GM23338 (cell line): ENCODE data around the gene CCNF. TPM values are rescaled to one million over a fixed set of nuclear protein-coding genes. Genes with fewer than 3 reads are reported as not detected.

ENCODE experiments used
- ATAC-seq: fragments of 200-7000 bp; cut with Tn5 transposase; 3 replicates; pipeline ENCODE4 v1.9.1; 2020
- DNase-seq: peaks from one replicate; pipeline ENCODE4 v3.0.0-alpha.2; 2015; ENCODE audit warnings: low spot score
- H2AFZ ChIP-seq: fragments of 200-600 bp; sonication (generic); 2 replicates; pipeline ENCODE4 v1.8.0; 2016; ENCODE audit warnings: antibody characterized with exemption, mild to moderate bottlenecking, moderate library complexity
- H3F3A ChIP-seq: fragments of 200-600 bp; sonication (generic); replicated peaks from 2 replicates; pipeline ENCODE4 v1.8.0; 2017; ENCODE audit warnings: antibody characterized with exemption, mixed run types, low read depth
- H3K27ac ChIP-seq: fragments of 200-600 bp; sonication (generic); 2 replicates; pipeline ENCODE4 v1.6.1; 2016; ENCODE audit warnings: low read depth
- H3K27me3 ChIP-seq: fragments of 200-600 bp; sonication (generic); 2 replicates; pipeline ENCODE4 v1.8.0; 2016; ENCODE audit warnings: mild to moderate bottlenecking, mixed run types, moderate library complexity; ENCODE audit not compliant: insufficient read depth
- H3K36me3 ChIP-seq: fragments of 200-600 bp; sonication (generic); 2 replicates; pipeline ENCODE4 v1.8.0; 2016; ENCODE audit warnings: mild to moderate bottlenecking; ENCODE audit not compliant: insufficient read depth
- H3K4me1 ChIP-seq: fragments of 200-600 bp; sonication (generic); 2 replicates; pipeline ENCODE4 v1.8.0; 2016; ENCODE audit warnings: mild to moderate bottlenecking, moderate library complexity; ENCODE audit not compliant: insufficient read depth
- H3K4me2 ChIP-seq: fragments of 200-600 bp; sonication (generic); 2 replicates; pipeline ENCODE4 v1.7.1; 2017; ENCODE audit warnings: mixed run types
- H3K4me3 ChIP-seq: fragments of 200-600 bp; sonication (generic); 2 replicates; pipeline ENCODE4 v1.6.1; 2016; ENCODE audit warnings: mixed run types
- H3K79me2 ChIP-seq: fragments of 200-600 bp; sonication (generic); replicated peaks from 2 replicates; pipeline ENCODE4 v1.8.0; 2017; ENCODE audit warnings: mild to moderate bottlenecking; ENCODE audit not compliant: insufficient read depth
- H3K9me2 ChIP-seq: fragments of 200-600 bp; sonication (generic); 2 replicates; pipeline ENCODE4 v1.8.0; 2017; ENCODE audit not compliant: insufficient read depth
- H4K20me1 ChIP-seq: fragments of 200-600 bp; sonication (generic); replicated peaks from 2 replicates; pipeline ENCODE4 v1.8.0; 2017; ENCODE audit warnings: mild to moderate bottlenecking; ENCODE audit not compliant: insufficient read depth
- H3K27ac Mint-ChIP-seq: 2 replicates; pipeline ENCODE4 v1.8.0; 2020; ENCODE audit warnings: inconsistent platforms, mild to moderate bottlenecking, moderate library complexity, mixed read lengths
- H3K27me3 Mint-ChIP-seq: 3 replicates; pipeline ENCODE4 v1.8.0; 2022; ENCODE audit warnings: low read depth, mild to moderate bottlenecking, moderate library complexity, mixed read lengths, inconsistent platforms; ENCODE audit not compliant: insufficient read depth, poor library complexity
- H3K36me3 Mint-ChIP-seq: 3 replicates; pipeline ENCODE4 v1.8.0; 2021; ENCODE audit warnings: low read depth, mild to moderate bottlenecking, inconsistent platforms, moderate library complexity, mixed read lengths
- H3K4me1 Mint-ChIP-seq: 3 replicates; pipeline ENCODE4 v1.8.0; 2020; ENCODE audit warnings: mild to moderate bottlenecking, inconsistent platforms, mixed read lengths
- H3K4me3 Mint-ChIP-seq: 3 replicates; pipeline ENCODE4 v1.8.0; 2021; ENCODE audit warnings: moderate library complexity, mild to moderate bottlenecking, inconsistent platforms, mixed read lengths
- H3K9me3 Mint-ChIP-seq: 3 replicates; pipeline ENCODE4 v1.8.0; 2020; ENCODE audit warnings: moderate library complexity, mild to moderate bottlenecking, inconsistent platforms, mixed read lengths
- CREB1 ChIP-seq: fragments of 250-450 bp; sonication (Bioruptor Pico); IDR thresholded peaks from 2 replicates; pipeline ENCODE4 v1.5.0; 2020; ENCODE audit warnings: low read depth, mild to moderate bottlenecking, moderate library complexity
- EZH2 ChIP-seq: fragments of 200-600 bp; sonication (generic); IDR thresholded peaks from one replicate; pipeline ENCODE4 v1.8.0; 2017; ENCODE audit warnings: antibody characterized with exemption, mild to moderate bottlenecking, low read depth; ENCODE audit not compliant: unreplicated experiment
- NANOG ChIP-seq: IDR thresholded peaks from 2 replicates; pipeline ENCODE4 v1.6.1; 2016; ENCODE audit warnings: antibody characterized with exemption, borderline replicate concordance
- ZNF114 ChIP-seq: fragments of 250-450 bp; sonication (Bioruptor Pico); IDR thresholded peaks from 2 replicates; pipeline ENCODE4 v1.5.0; 2020; ENCODE audit warnings: mild to moderate bottlenecking, moderate library complexity
- ZNF331 ChIP-seq: fragments of 250-450 bp; sonication (Bioruptor Pico); IDR thresholded peaks from 2 replicates; pipeline ENCODE4 v1.5.0; 2020; ENCODE audit warnings: low read depth, mild to moderate bottlenecking, moderate library complexity
- polyA plus RNA-seq: library from polyadenylated mRNA; unstranded; fragments of >200 nt; fragmentation: Nextera tagmentation; extraction: Ambion mirVana; gene quantifications from 2 replicates; pipeline ENCODE4 v1.2.1, GENCODE V29; 2016
- total RNA-seq: library from RNA; depleted of rRNA; stranded (reverse); fragments of >200 nt; shearing (Covaris generic); gene quantifications from 2 replicates; pipeline ENCODE4 v1.2.3, GENCODE V29; 2014
- TF ChIP-seq, protein P1 (sequence below): fragments of 250-450 bp; sonication (Bioruptor Pico); IDR thresholded peaks from 2 replicates; pipeline ENCODE4 v1.5.0; 2020; ENCODE audit warnings: mild to moderate bottlenecking, moderate library complexity
- TF ChIP-seq, protein P2 (sequence below), 2 experiments: fragments of 200-600 bp in 1 of 2; sonication (generic) in 1 of 2; conservative IDR thresholded peaks; 2 replicates each; pipeline versions ENCODE4 v1.5.1 to v1.6.1; 2016 to 2017; ENCODE audit warnings: antibody characterized with exemption in 2 of 2, low read depth in 2 of 2, mild to moderate bottlenecking in 2 of 2, moderate library complexity in 1 of 2

CCNF gene
- total and polyA plus RNA-seq, 2 experiments from 2014 or later, result 21.2 to 54.2 TPM

GRCh38 chr16:2497695-2498484 is 68.6 kb downstream of the CCNF start (continued):
- TF ChIP-seq, protein P1, sequence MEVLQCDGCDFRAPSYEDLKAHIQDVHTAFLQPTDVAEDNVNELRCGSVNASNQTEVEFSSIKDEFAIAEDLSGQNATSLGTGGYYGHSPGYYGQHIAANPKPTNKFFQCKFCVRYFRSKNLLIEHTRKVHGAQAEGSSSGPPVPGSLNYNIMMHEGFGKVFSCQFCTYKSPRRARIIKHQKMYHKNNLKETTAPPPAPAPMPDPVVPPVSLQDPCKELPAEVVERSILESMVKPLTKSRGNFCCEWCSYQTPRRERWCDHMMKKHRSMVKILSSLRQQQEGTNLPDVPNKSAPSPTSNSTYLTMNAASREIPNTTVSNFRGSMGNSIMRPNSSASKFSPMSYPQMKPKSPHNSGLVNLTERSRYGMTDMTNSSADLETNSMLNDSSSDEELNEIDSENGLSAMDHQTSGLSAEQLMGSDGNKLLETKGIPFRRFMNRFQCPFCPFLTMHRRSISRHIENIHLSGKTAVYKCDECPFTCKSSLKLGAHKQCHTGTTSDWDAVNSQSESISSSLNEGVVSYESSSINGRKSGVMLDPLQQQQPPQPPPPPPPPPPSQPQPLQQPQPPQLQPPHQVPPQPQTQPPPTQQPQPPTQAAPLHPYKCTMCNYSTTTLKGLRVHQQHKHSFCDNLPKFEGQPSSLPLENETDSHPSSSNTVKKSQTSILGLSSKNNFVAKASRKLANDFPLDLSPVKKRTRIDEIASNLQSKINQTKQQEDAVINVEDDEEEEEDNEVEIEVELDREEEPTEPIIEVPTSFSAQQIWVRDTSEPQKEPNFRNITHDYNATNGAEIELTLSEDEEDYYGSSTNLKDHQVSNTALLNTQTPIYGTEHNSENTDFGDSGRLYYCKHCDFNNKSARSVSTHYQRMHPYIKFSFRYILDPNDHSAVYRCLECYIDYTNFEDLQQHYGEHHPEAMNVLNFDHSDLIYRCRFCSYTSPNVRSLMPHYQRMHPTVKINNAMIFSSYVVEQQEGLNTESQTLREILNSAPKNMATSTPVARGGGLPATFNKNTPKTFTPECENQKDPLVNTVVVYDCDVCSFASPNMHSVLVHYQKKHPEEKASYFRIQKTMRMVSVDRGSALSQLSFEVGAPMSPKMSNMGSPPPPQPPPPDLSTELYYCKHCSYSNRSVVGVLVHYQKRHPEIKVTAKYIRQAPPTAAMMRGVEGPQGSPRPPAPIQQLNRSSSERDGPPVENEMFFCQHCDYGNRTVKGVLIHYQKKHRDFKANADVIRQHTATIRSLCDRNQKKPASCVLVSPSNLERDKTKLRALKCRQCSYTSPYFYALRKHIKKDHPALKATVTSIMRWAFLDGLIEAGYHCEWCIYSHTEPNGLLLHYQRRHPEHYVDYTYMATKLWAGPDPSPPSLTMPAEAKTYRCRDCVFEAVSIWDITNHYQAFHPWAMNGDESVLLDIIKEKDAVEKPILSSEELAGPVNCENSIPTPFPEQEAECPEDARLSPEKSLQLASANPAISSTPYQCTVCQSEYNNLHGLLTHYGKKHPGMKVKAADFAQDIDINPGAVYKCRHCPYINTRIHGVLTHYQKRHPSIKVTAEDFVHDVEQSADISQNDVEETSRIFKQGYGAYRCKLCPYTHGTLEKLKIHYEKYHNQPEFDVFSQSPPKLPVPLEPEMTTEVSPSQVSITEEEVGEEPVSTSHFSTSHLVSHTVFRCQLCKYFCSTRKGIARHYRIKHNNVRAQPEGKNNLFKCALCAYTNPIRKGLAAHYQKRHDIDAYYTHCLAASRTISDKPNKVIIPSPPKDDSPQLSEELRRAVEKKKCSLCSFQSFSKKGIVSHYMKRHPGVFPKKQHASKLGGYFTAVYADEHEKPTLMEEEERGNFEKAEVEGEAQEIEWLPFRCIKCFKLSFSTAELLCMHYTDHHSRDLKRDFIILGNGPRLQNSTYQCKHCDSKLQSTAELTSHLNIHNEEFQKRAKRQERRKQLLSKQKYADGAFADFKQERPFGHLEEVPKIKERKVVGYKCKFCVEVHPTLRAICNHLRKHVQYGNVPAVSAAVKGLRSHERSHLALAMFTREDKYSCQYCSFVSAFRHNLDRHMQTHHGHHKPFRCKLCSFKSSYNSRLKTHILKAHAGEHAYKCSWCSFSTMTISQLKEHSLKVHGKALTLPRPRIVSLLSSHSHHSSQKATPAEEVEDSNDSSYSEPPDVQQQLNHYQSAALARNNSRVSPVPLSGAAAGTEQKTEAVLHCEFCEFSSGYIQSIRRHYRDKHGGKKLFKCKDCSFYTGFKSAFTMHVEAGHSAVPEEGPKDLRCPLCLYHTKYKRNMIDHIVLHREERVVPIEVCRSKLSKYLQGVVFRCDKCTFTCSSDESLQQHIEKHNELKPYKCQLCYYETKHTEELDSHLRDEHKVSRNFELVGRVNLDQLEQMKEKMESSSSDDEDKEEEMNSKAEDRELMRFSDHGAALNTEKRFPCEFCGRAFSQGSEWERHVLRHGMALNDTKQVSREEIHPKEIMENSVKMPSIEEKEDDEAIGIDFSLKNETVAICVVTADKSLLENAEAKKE (CRISPR knock-in tag), result no peak

DNA sequence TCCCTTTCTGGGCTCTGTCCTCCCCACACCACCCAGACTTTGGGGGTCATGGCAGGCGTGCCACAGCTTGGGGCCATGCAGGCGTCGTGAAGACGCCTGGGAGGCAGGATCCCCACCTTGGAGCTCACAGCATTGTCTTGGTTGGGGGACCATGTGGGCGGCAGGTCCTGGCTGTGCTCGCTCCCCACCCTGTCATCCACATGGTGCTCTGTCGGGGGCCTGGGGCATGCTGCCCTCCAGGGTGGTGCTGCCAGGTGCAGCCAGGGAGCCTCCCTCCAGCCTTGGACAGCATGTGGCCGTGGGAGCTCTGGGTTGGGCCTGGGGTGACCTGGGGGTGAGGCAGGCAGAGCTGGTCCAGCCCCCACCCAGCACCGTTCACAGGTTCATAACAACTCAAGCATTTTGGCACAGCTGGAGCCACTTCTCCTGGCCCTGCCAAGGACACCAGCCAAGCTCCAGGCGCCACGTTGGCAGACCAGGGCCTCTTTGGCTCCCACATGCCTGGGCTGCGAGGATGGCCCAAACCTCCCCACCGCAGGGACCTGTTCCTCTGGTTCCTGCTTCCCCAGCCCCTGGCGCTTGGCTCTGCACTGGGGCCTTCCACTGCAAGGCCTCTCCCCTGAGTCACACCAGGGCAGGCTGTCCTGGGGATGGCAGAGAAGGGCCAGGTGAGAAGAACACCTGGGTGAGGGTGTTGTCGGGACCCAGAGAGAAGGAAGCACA is 69.4 kb downstream of the CCNF start:
- Histone ChIP-seq H4K20me1 (no peaks in the 10 kb centered on the region; the same call in 1 of the 2 replicates), H3K9me2 (no peaks in the 10 kb centered on the region), H3K79me2 (no peaks in the 10 kb centered on the region), H3K4me2 (no peak overlapping the region), H3K4me1 (peaks cover 7% of the 10 kb centered on the region; the same call in 1 of the 2 replicates), H2AFZ (no peak overlapping the region), H3K36me3 (no peaks in the 10 kb centered on the region), H3K4me3 (no peak overlapping the region), H3K27ac (no peak overlapping the region), H3F3A (no peaks in the 10 kb centered on the region), H3K27me3 (no peaks in the 10 kb centered on the region)
- no peak for DNase-seq
- no peaks in the 10 kb centered on the region for H3K27me3 Mint-ChIP-seq
- ATAC-seq, result no peak
- peaks cover 8% of the 10 kb centered on the region; the same call in 2 of the 3 replicates for H3K36me3 Mint-ChIP-seq
- H3K4me1 Mint-ChIP-seq, result peaks cover 5% of the 10 kb centered on the region
- H3K9me3 Mint-ChIP-seq, result no peaks in the 10 kb centered on the region
- no peak overlapping the region for H3K27ac Mint-ChIP-seq
- no peak overlapping the region for H3K4me3 Mint-ChIP-seq
- TF ChIP-seq, protein P2, sequence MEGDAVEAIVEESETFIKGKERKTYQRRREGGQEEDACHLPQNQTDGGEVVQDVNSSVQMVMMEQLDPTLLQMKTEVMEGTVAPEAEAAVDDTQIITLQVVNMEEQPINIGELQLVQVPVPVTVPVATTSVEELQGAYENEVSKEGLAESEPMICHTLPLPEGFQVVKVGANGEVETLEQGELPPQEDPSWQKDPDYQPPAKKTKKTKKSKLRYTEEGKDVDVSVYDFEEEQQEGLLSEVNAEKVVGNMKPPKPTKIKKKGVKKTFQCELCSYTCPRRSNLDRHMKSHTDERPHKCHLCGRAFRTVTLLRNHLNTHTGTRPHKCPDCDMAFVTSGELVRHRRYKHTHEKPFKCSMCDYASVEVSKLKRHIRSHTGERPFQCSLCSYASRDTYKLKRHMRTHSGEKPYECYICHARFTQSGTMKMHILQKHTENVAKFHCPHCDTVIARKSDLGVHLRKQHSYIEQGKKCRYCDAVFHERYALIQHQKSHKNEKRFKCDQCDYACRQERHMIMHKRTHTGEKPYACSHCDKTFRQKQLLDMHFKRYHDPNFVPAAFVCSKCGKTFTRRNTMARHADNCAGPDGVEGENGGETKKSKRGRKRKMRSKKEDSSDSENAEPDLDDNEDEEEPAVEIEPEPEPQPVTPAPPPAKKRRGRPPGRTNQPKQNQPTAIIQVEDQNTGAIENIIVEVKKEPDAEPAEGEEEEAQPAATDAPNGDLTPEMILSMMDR (conservative IDR thresholded peaks at IDR 0.05; ENCODE audit: low read depth in 2 of 2), result no peak
- no peak for TF ChIP-seq CREB1 (CRISPR knock-in tag)
- no peak for TF ChIP-seq EZH2
- no peak for TF ChIP-seq NANOG
- no peak for TF ChIP-seq ZNF114 (CRISPR knock-in tag)
- TF ChIP-seq ZNF331 (CRISPR knock-in tag), result no peak
